HG02678 (cell line): ENCODE data around the gene OR2A2.
"Not testable (repeated sequence)": the region's sequence is repeated elsewhere in the genome, so short reads cannot be mapped to it uniquely, and the experiment has no call there.

Source experiments
- ATAC-seq: cut with Tn5 transposase; IDR thresholded peaks from one replicate; pipeline ENCODE4 v1.9.1; 2021; ENCODE audit warnings: mild to moderate bottlenecking, moderate library complexity; ENCODE audit not compliant: unreplicated experiment

OR2A2 gene

GRCh38 chr7:144109283-144109682 lies at the start of gene OR2A2:
Gene OR2A2, plus strand, starts transcription at chr7:144109583. Its CDS starts 0 bp downstream, at chr7:144109583.
- ATAC-seq, result no peak

- ATAC-seq, result no peak
Observed at GRCh38 chr7:144063710-144064109, 45.7 kb upstream of the OR2A2 start.

GRCh38 chr7:144069511-144069910 lies 39.9 kb upstream of the OR2A2 start, which contains the start of gene OR2A25:
Gene OR2A25, plus strand, starts transcription at chr7:144069811. Its CDS starts 4,409 bp downstream, at chr7:144074220.
- no peak for ATAC-seq

- ATAC-seq, result no peak
Observed at GRCh38 chr7:144069953-144070352, 39.4 kb upstream of the OR2A2 start.

- no peak for ATAC-seq
Observed at GRCh38 chr7:144074374-144074773, 35.0 kb upstream of the OR2A2 start.

- no peak for ATAC-seq
Observed at GRCh38 chr7:144085978-144086377, 23.4 kb upstream of the OR2A2 start, which contains the start of gene OR2A12. Gene OR2A12, plus strand, starts transcription at chr7:144086278. Its CDS starts 8,830 bp downstream, at chr7:144095108.

GRCh38 chr7:144086730-144087129 lies 22.7 kb upstream of the OR2A2 start:
- ATAC-seq, result no peak

GRCh38 chr7:144087230-144087629 lies 22.2 kb upstream of the OR2A2 start:
- ATAC-seq, result no peak

- no peak for ATAC-seq
Observed at GRCh38 chr7:144090667-144091066, 18.7 kb upstream of the OR2A2 start.

GRCh38 chr7:144098776-144099175 lies 10.6 kb upstream of the OR2A2 start:
- no peak for ATAC-seq

- ATAC-seq, result no peak
Observed at GRCh38 chr7:144100607-144101006, 8.8 kb upstream of the OR2A2 start.

- ATAC-seq, result no peak
Observed at GRCh38 chr7:144102041-144102440, 7.3 kb upstream of the OR2A2 start.

GRCh38 chr7:144105211-144105610 lies 4.2 kb upstream of the OR2A2 start:
- no peak for ATAC-seq

- no peak for ATAC-seq
Observed at GRCh38 chr7:144110272-144110671, 889 bp downstream of the OR2A2 start.

GRCh38 chr7:144113651-144114050 lies 4.3 kb downstream of the OR2A2 start:
- ATAC-seq, result no peak

- ATAC-seq, result no peak
Observed at GRCh38 chr7:144118341-144118740, 9.0 kb downstream of the OR2A2 start.

GRCh38 chr7:144122876-144123275 lies 13.5 kb downstream of the OR2A2 start, which contains the start of gene OR2A14:
Gene OR2A14, plus strand, starts transcription at chr7:144123176. Its CDS starts 5,937 bp downstream, at chr7:144129113.
- no peak for ATAC-seq

GRCh38 chr7:144127714-144128334 lies 18.4 kb downstream of the OR2A2 start:
- ATAC-seq, result peak; percentile 100

- not testable (repeated sequence) for ATAC-seq
Observed at GRCh38 chr7:144129601-144130000, 20.2 kb downstream of the OR2A2 start.

- ATAC-seq, result no peak
Observed at GRCh38 chr7:144130730-144131129, 21.3 kb downstream of the OR2A2 start.

- ATAC-seq, result no peak
Observed at GRCh38 chr7:144132262-144132661, 22.9 kb downstream of the OR2A2 start.

- ATAC-seq, result no peak
Observed at GRCh38 chr7:144133307-144133706, 23.9 kb downstream of the OR2A2 start.

- ATAC-seq, result no peak
Observed at GRCh38 chr7:144134116-144134515, 24.7 kb downstream of the OR2A2 start.
